GM13977 (cell line): ENCODE results near the gene CA5A.

Source experiments
- DNase-seq: peaks from one replicate; pipeline ENCODE4 v3.0.0; 2012; ENCODE audit warnings: low spot score
- CTCF ChIP-seq: IDR thresholded peaks from 2 replicates; pipeline ENCODE4 v1.5.1; 2012; ENCODE audit warnings: mild to moderate bottlenecking, control low read depth; ENCODE audit not compliant: insufficient read depth; ENCODE audit errors: extremely low read depth, missing control alignments
- in situ Hi-C: fragments of 300-500 bp; cut with MboI; formaldehyde crosslinking; loops from one replicate; pipeline ENCODE4 v1.12.0; 2022; ENCODE audit warnings: low sequenced_read_pairs, low pct_unique_long_range_greater_than_20kb, mixed read lengths, inconsistent platforms; ENCODE audit not compliant: unreplicated experiment

The CA5A gene

GRCh38 chr16:87961623-87962022, 25.3 kb upstream of the CA5A start:
- in situ Hi-C loops: loop anchor here (25.0 kb wide), 1 partner anchor 476 kb away; no protein-coding TSS in a partner anchor
- TF ChIP-seq CTCF: no peak
- DNase-seq: no peak

GRCh38 chr16:87960852-87961251, 24.5 kb upstream of the CA5A start:
- in situ Hi-C loops: loop anchor here (25.0 kb wide), 1 partner anchor 476 kb away; no protein-coding TSS in a partner anchor
- TF ChIP-seq CTCF: no peak
- no peak for DNase-seq

- no peak for TF ChIP-seq CTCF
- in situ Hi-C loops: loop anchor here (25.0 kb wide), 1 partner anchor 477 kb away; no protein-coding TSS in a partner anchor
- no peak for DNase-seq
Measured at GRCh38 chr16:87960296-87960695, 24.0 kb upstream of the CA5A start.

- DNase-seq: no peak
- in situ Hi-C loops: loop anchor here (25.0 kb wide), 1 partner anchor 478 kb away; no protein-coding TSS in a partner anchor
- TF ChIP-seq CTCF: no peak
Measured at GRCh38 chr16:87959391-87959990, 23.2 kb upstream of the CA5A start.

GRCh38 chr16:87958632-87959031, 22.3 kb upstream of the CA5A start:
- no peak for DNase-seq
- no peak for TF ChIP-seq CTCF
- in situ Hi-C loops: loop anchor here (25.0 kb wide), 1 partner anchor 479 kb away; no protein-coding TSS in a partner anchor

GRCh38 chr16:87957296-87958094, 21.2 kb upstream of the CA5A start:
- no peak for TF ChIP-seq CTCF
- DNase-seq: no peak
- in situ Hi-C loops: loop anchor here (25.0 kb wide), 1 partner anchor 480 kb away; no protein-coding TSS in a partner anchor
